IMR-90 (cell line): ENCODE results near the gene DGAT2. TPM values are rescaled to one million over a fixed set of nuclear protein-coding genes. Genes with fewer than 3 reads are reported as not detected.

Experiments used
- ATAC-seq: fragments of 200-7000 bp; cut with Tn5 transposase; 2 replicates; pipeline ENCODE4 v1.9.1; 2020; ENCODE audit warnings: low read depth, mild to moderate bottlenecking, moderate library complexity
- BruUV-seq: library from RNA; stranded (reverse); fragments of 400-500 nt; replicated peaks from 2 replicates; lab custom pipeline; 2021; lab: Mats Ljungman, UMichigan
- CTCF ChIA-PET: fragments of 300-600 bp; formaldehyde crosslinking; extraction: SDS; loops from one replicate; lab custom pipeline; 2021; ENCODE audit warnings: antibody characterized with exemption; lab: Yijun Ruan, JAX
- POLR2A ChIA-PET: fragments of 300-600 bp; sonication (Branson Sonifier 250); formaldehyde crosslinking; loops from one replicate; lab custom pipeline; 2022; ENCODE audit warnings: antibody characterized with exemption; ENCODE audit not compliant: unreplicated experiment; lab: Charles Lee
- DNase-seq: peaks from one replicate; pipeline ENCODE4 v3.0.0; 2013
- H2AFZ ChIP-seq: replicated peaks from 2 replicates; pipeline ENCODE3; 2013; ENCODE audit warnings: low read length, mild to moderate bottlenecking; ENCODE audit not compliant: poor library complexity
- H2AK5ac ChIP-seq: 2 replicates; pipeline ENCODE4 v1.6.1; 2013; ENCODE audit warnings: low read depth, low read length, inconsistent platforms
- H2AK9ac ChIP-seq: replicated peaks from 2 replicates; pipeline ENCODE3; 2013; ENCODE audit warnings: mild to moderate bottlenecking, low read depth, low read length, moderate library complexity; ENCODE audit not compliant: poor library complexity
- H2BK120ac ChIP-seq: 2 replicates; pipeline ENCODE4 v1.6.1; 2013; ENCODE audit warnings: low read depth, low read length, inconsistent platforms
- H2BK15ac ChIP-seq: 3 replicates; pipeline ENCODE4 v1.6.1; 2013; ENCODE audit warnings: low read depth, low read length, inconsistent platforms
- H2BK20ac ChIP-seq: 2 replicates; pipeline ENCODE4 v1.6.1; 2013; ENCODE audit warnings: low read depth, mild to moderate bottlenecking, inconsistent platforms, low read length, moderate library complexity
- H2BK5ac ChIP-seq: 2 replicates; pipeline ENCODE4 v1.6.1; 2013; ENCODE audit warnings: mild to moderate bottlenecking, low read depth, low read length, inconsistent platforms; ENCODE audit not compliant: poor library complexity, severe bottlenecking
- H3K14ac ChIP-seq: replicated peaks from 2 replicates; pipeline ENCODE4 v1.6.1; 2013; ENCODE audit warnings: low read depth, low read length, inconsistent platforms
- H3K18ac ChIP-seq: 2 replicates; pipeline ENCODE4 v1.6.1; 2013; ENCODE audit warnings: low read depth, low read length, control low read depth
- H3K23ac ChIP-seq: 2 replicates; pipeline ENCODE4 v1.6.1; 2013; ENCODE audit warnings: low read depth, low read length, inconsistent platforms
- H3K27ac ChIP-seq: 2 replicates; pipeline ENCODE4 v1.5.1; 2013; ENCODE audit warnings: mild to moderate bottlenecking, control low read depth, low read length; ENCODE audit not compliant: insufficient read depth
- H3K27me3 ChIP-seq: 2 replicates; pipeline ENCODE4 v1.6.1; 2013; ENCODE audit warnings: low read length; ENCODE audit not compliant: control insufficient read depth, insufficient read depth
- H3K36me3 ChIP-seq: 2 replicates; pipeline ENCODE4 v1.6.1; 2013; ENCODE audit warnings: low read length, mixed read lengths; ENCODE audit not compliant: control insufficient read depth, insufficient read depth
- H3K4ac ChIP-seq: 2 replicates; pipeline ENCODE4 v1.6.1; 2013; ENCODE audit warnings: low read depth, low read length, inconsistent platforms
- H3K4me1 ChIP-seq: 2 replicates; pipeline ENCODE4 v1.6.1; 2013; ENCODE audit warnings: low read length, mixed read lengths; ENCODE audit not compliant: control insufficient read depth, insufficient read depth
- H3K4me2 ChIP-seq: 2 replicates; pipeline ENCODE4 v1.6.1; 2013; ENCODE audit warnings: low read depth, mild to moderate bottlenecking, control low read depth, low read length, moderate library complexity
- H3K4me3 ChIP-seq: 2 replicates; pipeline ENCODE4 v1.5.1; 2013; ENCODE audit warnings: low read depth, mild to moderate bottlenecking, control low read depth, low read length, moderate library complexity; ENCODE audit not compliant: insufficient read depth
- H3K56ac ChIP-seq: 2 replicates; pipeline ENCODE4 v1.6.1; 2013; ENCODE audit warnings: low read length, inconsistent platforms; ENCODE audit not compliant: insufficient read depth; ENCODE audit errors: extremely low read depth
- H3K79me1 ChIP-seq, 2 experiments: 2 replicates each; pipeline ENCODE4 v1.6.1; 2013; ENCODE audit warnings: low read length in 2 of 2, inconsistent platforms in 1 of 2, low read depth in 1 of 2
- H3K9ac ChIP-seq: 2 replicates; pipeline ENCODE4 v1.6.1; 2013; ENCODE audit warnings: low read depth, low read length, control low read depth
- H3K9me1 ChIP-seq: 2 replicates; pipeline ENCODE4 v1.6.1; 2013; ENCODE audit warnings: low read length, inconsistent platforms; ENCODE audit not compliant: insufficient read depth
- H3K9me3 ChIP-seq: 2 replicates; pipeline ENCODE4 v1.6.1; 2013; ENCODE audit warnings: low read length; ENCODE audit not compliant: control insufficient read depth, insufficient read depth
- H4K20me1 ChIP-seq: 2 replicates; pipeline ENCODE4 v1.6.1; 2013; ENCODE audit warnings: low read length, inconsistent platforms; ENCODE audit not compliant: insufficient read depth
- H4K5ac ChIP-seq: 2 replicates; pipeline ENCODE4 v1.6.1; 2013; ENCODE audit warnings: mild to moderate bottlenecking, low read depth, low read length, control low read depth
- H4K8ac ChIP-seq, 2 experiments: 2 replicates each; pipeline ENCODE4 v1.6.1; 2013; ENCODE audit warnings: low read depth in 2 of 2, low read length in 2 of 2, control low read depth in 1 of 2, inconsistent platforms in 1 of 2
- H4K91ac ChIP-seq: 2 replicates; pipeline ENCODE4 v1.6.1; 2013; ENCODE audit warnings: low read depth, low read length, inconsistent platforms; ENCODE audit not compliant: insufficient read depth
- CHD1 ChIP-seq: IDR thresholded peaks from 2 replicates; pipeline ENCODE4 v1.6.1; 2012; ENCODE audit warnings: low read depth, low read length, improper control_type of control experiment
- CTCF ChIP-seq: conservative IDR thresholded peaks from 2 replicates; pipeline ENCODE4 v1.5.1; 2012; ENCODE audit warnings: mild to moderate bottlenecking, low read depth, low read length, improper control_type of control experiment
- FOS ChIP-seq: fragments of 150-350 bp; IDR thresholded peaks from 2 replicates; pipeline ENCODE4 v1.6.1; 2016; ENCODE audit warnings: low read depth, low read length
- MAFK ChIP-seq: IDR thresholded peaks from 2 replicates; pipeline ENCODE4 v1.6.1; 2012; ENCODE audit warnings: low read depth, low read length, improper control_type of control experiment
- MAZ ChIP-seq: IDR thresholded peaks from 2 replicates; pipeline ENCODE4 v1.6.1; 2012; ENCODE audit warnings: low read depth, mild to moderate bottlenecking, low read length, improper control_type of control experiment, moderate library complexity, borderline replicate concordance
- MXI1 ChIP-seq: IDR thresholded peaks from 2 replicates; pipeline ENCODE4 v1.6.1; 2012; ENCODE audit warnings: low read depth, mild to moderate bottlenecking, low read length, moderate library complexity, borderline replicate concordance
- NFE2L2 ChIP-seq: fragments of 150-350 bp; IDR thresholded peaks from 2 replicates; pipeline ENCODE4 v1.6.1; 2016; ENCODE audit warnings: low read depth, mild to moderate bottlenecking, low read length
- RAD21 ChIP-seq: IDR thresholded peaks from 2 replicates; pipeline ENCODE4 v1.6.1; 2012; ENCODE audit warnings: low read length, improper control_type of control experiment
- SMC3 ChIP-seq: fragments of 150-350 bp; IDR thresholded peaks from 2 replicates; pipeline ENCODE4 v1.6.1; 2016; ENCODE audit warnings: low read depth, mild to moderate bottlenecking, antibody characterized with exemption, low read length, moderate library complexity
- WGBS, 2 experiments: methylation state at CpG; one replicate each; pipeline versions ENCODE4 v1.1.5 to v1.1.7; 2013; ENCODE audit warnings: missing lambda C conversion rate in 2 of 2; ENCODE audit not compliant: insufficient read length in 1 of 2; ENCODE audit errors: extremely low coverage in 2 of 2; 5-methylcytosine and 5-hydroxymethylcytosine counted together
- dilution Hi-C: fragments of 300-500 bp; cut with HindIII; formaldehyde crosslinking; loops from one replicate; pipeline ENCODE4 v1.14.3; 2018; ENCODE audit warnings: low sequenced_read_pairs; ENCODE audit not compliant: unreplicated experiment
- in situ Hi-C: fragments of 300-500 bp; cut with MboI; formaldehyde crosslinking; loops from 3 replicates; pipeline ENCODE4 v1.14.3; 2019; ENCODE audit warnings: low sequenced_read_pairs, inconsistent platforms, mixed read lengths
- intact Hi-C: fragments of 100-400 bp; cut with micrococcal nuclease; formaldehyde crosslinking; loops from 2 replicates; pipeline ENCODE4 v1.10.0; 2022
- polyA plus RNA-seq, 3 experiments: library from polyadenylated mRNA; depleted of rRNA; stranded (reverse); fragments of >200 nt; gene quantifications; 2 replicates each; pipeline ENCODE4 v1.2.3, GENCODE V29; 2012; ENCODE audit warnings: low replicate concordance in 1 of 3
- total RNA-seq: library from RNA; depleted of rRNA; stranded (reverse); fragments of >200 nt; gene quantifications from 2 replicates; pipeline ENCODE4 v1.2.3, GENCODE V29; 2012

The DGAT2 gene
- total and polyA plus RNA-seq, 2 of the 4 experiments (the other 2 are of a cell fraction): 2.3 to 2.4 TPM

GRCh38 chr11:75823946-75824345 lies 55.4 kb downstream of the DGAT2 start:
- H3K23ac ChIP-seq: no peak overlapping the region
- TF ChIP-seq CTCF: no peak
- no peak for TF ChIP-seq MAFK
- TF ChIP-seq SMC3: no peak
- no peak for TF ChIP-seq MAZ
- TF ChIP-seq NFE2L2: no peak
- TF ChIP-seq MXI1: no peak
- no peak for TF ChIP-seq RAD21
- TF ChIP-seq CHD1: no peak
- TF ChIP-seq FOS: no peak
- no peaks in the 10 kb centered on the region for H3K27me3 ChIP-seq
- dilution Hi-C loops: no loop called here
- H2BK20ac ChIP-seq: no peak overlapping the region
- no peak overlapping the region for H3K18ac ChIP-seq
- H3K4me2 ChIP-seq: no peak overlapping the region
- H4K91ac ChIP-seq: no peak overlapping the region
- H2BK5ac ChIP-seq: no peak overlapping the region
- no TSS peak for BruUV-seq
- POLR2A ChIA-PET: no interaction called here
- DNase-seq: no peak
- H2AK5ac ChIP-seq: no peak overlapping the region
- H3K9ac ChIP-seq: no peak overlapping the region
- no peak overlapping the region for H3K14ac ChIP-seq
- H3K4me3 ChIP-seq: no peak overlapping the region
- intact Hi-C loops: no loop called here
- H2AFZ ChIP-seq: no peak overlapping the region
- WGBS, 2 experiments: no CpG with 5 or more reads among the region's 4 CpGs
- no peak overlapping the region for H3K4ac ChIP-seq
- no peak overlapping the region for H3K56ac ChIP-seq
- H4K20me1 ChIP-seq: peaks cover 10% of the 10 kb centered on the region
- no peaks in the 10 kb centered on the region for H3K9me3 ChIP-seq
- H3K9me1 ChIP-seq: peaks cover 8% of the 10 kb centered on the region; the same call in 1 of the 2 replicates
- no peaks in the 10 kb centered on the region for H3K36me3 ChIP-seq
- H3K79me1 ChIP-seq: peaks cover 25 to 68% of the 10 kb centered on the region in 2 experiments; a peak in 3 of 4 replicates
- H3K27ac ChIP-seq: no peak overlapping the region
- no peak overlapping the region for H4K8ac ChIP-seq
- H4K5ac ChIP-seq: no peak overlapping the region
- no peak overlapping the region for H2BK120ac ChIP-seq
- ATAC-seq: no peak
- H2BK15ac ChIP-seq: no peak overlapping the region
- no peak overlapping the region for H2AK9ac ChIP-seq
- in situ Hi-C loops: no loop called here
- peaks cover 5% of the 10 kb centered on the region for H3K4me1 ChIP-seq
- CTCF ChIA-PET: interaction anchor here (2.0 kb wide), 1 partner anchor 44 kb away, joined by 4 read pairs; no protein-coding TSS in a partner anchor
